ENCODE measurements around the gene SLC27A6. TPM values are rescaled to one million over a fixed set of nuclear protein-coding genes. Genes with fewer than 3 reads are reported as not detected.

Gene SLC27A6
- total and polyA plus RNA-seq, 4 donors: 0.06 to 3.4 (median 0.61) TPM

DNA sequence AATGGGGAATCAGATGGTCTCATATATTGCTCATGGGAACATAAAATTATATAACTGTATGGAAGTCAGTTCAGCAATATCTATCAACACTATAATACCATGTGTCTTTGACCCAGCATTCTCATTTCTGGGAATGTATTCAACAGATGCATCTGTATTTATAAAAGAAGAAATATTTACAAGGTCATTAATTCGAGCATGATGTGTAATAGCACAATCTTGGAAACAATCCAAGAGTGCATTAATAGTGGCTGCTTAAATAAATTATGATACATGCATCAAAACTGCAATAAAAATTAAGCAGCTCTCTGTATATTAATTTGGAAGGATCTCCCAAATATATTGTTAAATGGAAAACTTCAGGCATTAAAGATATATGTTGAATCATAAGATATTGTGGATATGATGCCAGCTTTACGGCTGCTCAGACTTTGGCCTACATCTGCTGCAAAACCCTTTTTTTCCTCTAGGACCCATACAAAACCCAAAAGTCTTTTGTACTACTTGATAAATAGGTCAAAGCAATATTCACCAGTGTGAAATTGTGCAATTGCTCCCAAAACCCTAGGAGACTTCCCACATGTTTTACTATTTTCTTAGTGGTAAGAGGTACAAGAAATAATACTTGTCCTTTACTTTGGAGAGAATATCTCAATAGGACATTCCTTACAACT is 84.0 kb downstream of the SLC27A6 start:
- ATAC-seq (ENCODE audit: insufficient read depth, low FRiP score) (no peak), DNase-seq (peak in 2 of 3 donors; percentile 25 to 26)
- Histone ChIP-seq H3K36me3 (ENCODE audit: control insufficient read depth in 4 of 4, insufficient read depth in 4 of 4, low read length in 4 of 4) (no peaks in the 10 kb centered on the region), H3K9me3 (ENCODE audit: control insufficient read depth in 4 of 4, insufficient read depth in 3 of 4, low read length in 3 of 4) (peaks cover 0 to 5% (median under 1%) of the 10 kb centered on the region in 4 donors), H3K27ac (ENCODE audit: low read depth in 1 of 2, low read length in 1 of 2) (no peak overlapping the region), H3K27me3 (ENCODE audit: control insufficient read depth in 3 of 3, insufficient read depth in 3 of 3, low read length in 2 of 3) (no peaks in the 10 kb centered on the region), H3K9ac (ENCODE audit: insufficient read depth in 1 of 2, low read length in 2 of 2) (no peak overlapping the region), H3K4me3 (no peak overlapping the region), H3K4me1 (ENCODE audit: control insufficient read depth in 5 of 5, insufficient read depth in 5 of 5, low read length in 5 of 5) (peaks cover 0 to 11% (median 3%) of the 10 kb centered on the region in 5 donors)
- 55 to 83% methylated on average over 2 of the region's 2 CpGs for WGBS, 2 donors
- TF ChIP-seq CTCF (IDR thresholded peaks at IDR 0.05; ENCODE audit: control extremely low read depth, extremely low read depth): no peak

DNA sequence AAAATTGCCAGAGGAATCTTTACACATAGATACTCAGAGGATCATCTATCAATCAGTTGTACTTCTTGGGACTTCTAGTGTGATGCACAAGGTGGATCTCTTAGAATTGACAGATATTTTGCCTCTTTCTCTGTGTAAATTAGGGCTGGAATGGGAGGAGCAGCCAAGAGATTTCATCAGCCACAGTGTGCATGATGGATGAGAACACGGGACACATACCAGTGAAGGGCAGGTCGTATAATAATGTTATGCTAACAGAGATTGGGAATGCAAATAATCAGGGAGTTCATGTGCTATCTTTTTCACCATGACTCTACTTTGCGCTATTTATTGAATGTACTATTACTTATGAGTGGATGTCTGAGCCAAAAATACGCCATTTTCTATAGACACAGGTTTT is 86.0 kb downstream of the SLC27A6 start:
- Histone ChIP-seq H3K36me3 (ENCODE audit: control insufficient read depth in 4 of 4, insufficient read depth in 4 of 4, low read length in 4 of 4) (no peaks in the 10 kb centered on the region), H3K4me3 (no peak overlapping the region), H3K27ac (ENCODE audit: low read depth in 1 of 2, low read length in 1 of 2) (no peak overlapping the region), H3K9ac (ENCODE audit: insufficient read depth in 1 of 2, low read length in 2 of 2) (no peak overlapping the region), H3K27me3 (ENCODE audit: control insufficient read depth in 3 of 3, insufficient read depth in 3 of 3, low read length in 2 of 3) (no peaks in the 10 kb centered on the region), H3K9me3 (ENCODE audit: control insufficient read depth in 4 of 4, insufficient read depth in 3 of 4, low read length in 3 of 4) (peaks cover 0 to 2% (median 0%) of the 10 kb centered on the region in 4 donors), H3K4me1 (ENCODE audit: control insufficient read depth in 5 of 5, insufficient read depth in 5 of 5, low read length in 5 of 5) (peaks cover 0 to 11% (median 3%) of the 10 kb centered on the region in 5 donors)
- WGBS, 2 donors: 47 to 87% methylated on average over 4 of the region's 4 CpGs
- ATAC-seq (ENCODE audit: insufficient read depth, low FRiP score): no peak
- TF ChIP-seq CTCF (IDR thresholded peaks at IDR 0.05; ENCODE audit: control extremely low read depth, extremely low read depth): no peak
- no peak for DNase-seq

DNA sequence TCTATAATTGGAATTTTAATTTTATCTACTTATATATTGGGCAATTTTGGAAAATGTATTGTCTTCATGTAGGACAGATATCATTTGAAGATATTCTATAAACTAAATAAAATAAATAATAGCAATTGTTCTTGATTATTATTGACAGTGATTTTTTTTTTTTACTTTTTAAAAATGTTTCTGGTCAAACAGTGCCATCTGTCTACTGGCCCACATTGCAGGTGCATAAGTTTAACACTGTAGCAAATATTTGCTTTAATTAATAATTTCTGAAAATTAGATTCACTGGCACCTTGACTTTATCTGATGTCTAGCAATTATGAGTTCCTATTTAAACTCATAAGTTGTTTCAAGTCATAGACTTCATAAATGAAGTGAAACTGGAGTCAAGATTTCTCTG is 88.2 kb downstream of the SLC27A6 start:
- ATAC-seq (ENCODE audit: insufficient read depth, low FRiP score): no peak

More for the DNA sequence above, 88.2 kb downstream of the SLC27A6 start:
- Histone ChIP-seq H3K27me3 (ENCODE audit: control insufficient read depth in 3 of 3, insufficient read depth in 3 of 3, low read length in 2 of 3) (no peaks in the 10 kb centered on the region), H3K9ac (ENCODE audit: insufficient read depth in 1 of 2, low read length in 2 of 2) (no peak overlapping the region), H3K36me3 (ENCODE audit: control insufficient read depth in 4 of 4, insufficient read depth in 4 of 4, low read length in 4 of 4) (no peaks in the 10 kb centered on the region), H3K27ac (ENCODE audit: low read depth in 1 of 2, low read length in 1 of 2) (no peak overlapping the region), H3K9me3 (ENCODE audit: control insufficient read depth in 4 of 4, insufficient read depth in 3 of 4, low read length in 3 of 4) (peaks cover 0 to 4% (median 0%) of the 10 kb centered on the region in 4 donors), H3K4me1 (ENCODE audit: control insufficient read depth in 5 of 5, insufficient read depth in 5 of 5, low read length in 5 of 5) (peaks cover 0 to 9% (median 3%) of the 10 kb centered on the region in 5 donors), H3K4me3 (no peak overlapping the region)
- no peak for TF ChIP-seq CTCF (IDR thresholded peaks at IDR 0.05; ENCODE audit: control extremely low read depth, extremely low read depth)
- no peak for DNase-seq
